Measurements from ENCODE around the gene TMTC2. TPM values are rescaled to one million over a fixed set of nuclear protein-coding genes. Genes with fewer than 3 reads are reported as not detected.
"Not testable (repeated sequence)": the region's sequence is repeated elsewhere in the genome, so short reads cannot be mapped to it uniquely, and the experiment has no call there.

TMTC2 gene
- total RNA-seq, 2 experiments from 2014 or later = 2.5 to 3.1 TPM

- ChIA-PET CTCF (interaction anchor here (1.4 kb wide), 1 partner anchor 74 kb away, joined by 3 read pairs; no protein-coding TSS in a partner anchor), POLR2A (no interaction called here)
- H3K4me1 Mint-ChIP-seq (ENCODE audit: low read depth) = no peaks in the 10 kb centered on the region
Measured at GRCh38 chr12:82758749-82759330, 72.1 kb downstream of the TMTC2 start.

GRCh38 chr12:82760423-82760822 lies 73.7 kb downstream of the TMTC2 start:
- Mint-ChIP-seq H3K4me1 (ENCODE audit: low read depth) (no peaks in the 10 kb centered on the region), H3K36me3 (ENCODE audit: low read depth) (no peaks in the 10 kb centered on the region), H3K4me3 (no peak overlapping the region), H3K27me3 (no peaks in the 10 kb centered on the region), H3K9me3 (no peaks in the 10 kb centered on the region), H3K27ac (no peak overlapping the region)
- intact Hi-C loops (cut with micrococcal nuclease) = no loop called here
- ATAC-seq (no peak), DNase-seq (no peak)
- POLR2A ChIA-PET = no interaction called here
- no peak for TF ChIP-seq CTCF (IDR thresholded peaks at IDR 0.05)
- CTCF ChIA-PET = no interaction called here

More at GRCh38 chr12:82758749-82759330, 72.1 kb downstream of the TMTC2 start:
- intact Hi-C loops (cut with micrococcal nuclease) = no loop called here
- Mint-ChIP-seq H3K27me3 (no peaks in the 10 kb centered on the region), H3K27ac (no peak overlapping the region), H3K36me3 (ENCODE audit: low read depth) (no peaks in the 10 kb centered on the region), H3K4me3 (no peak overlapping the region), H3K9me3 (no peaks in the 10 kb centered on the region)
- DNase-seq (no peak), ATAC-seq (no peak)
- no peak for TF ChIP-seq CTCF (IDR thresholded peaks at IDR 0.05)

- CTCF ChIA-PET; H3K27ac Mint-ChIP-seq; H3K4me1 Mint-ChIP-seq (ENCODE audit: low read depth): not testable (repeated sequence)
Measured at GRCh38 chr12:82765206-82765605, 78.5 kb downstream of the TMTC2 start.

GRCh38 chr12:82765971-82766705 lies 79.4 kb downstream of the TMTC2 start:
- intact Hi-C loops (cut with micrococcal nuclease) = no loop called here
- Mint-ChIP-seq H3K27me3 (no peaks in the 10 kb centered on the region), H3K4me1 (ENCODE audit: low read depth) (no peaks in the 10 kb centered on the region), H3K27ac (no peak overlapping the region), H3K9me3 (no peaks in the 10 kb centered on the region), H3K4me3 (no peak overlapping the region), H3K36me3 (ENCODE audit: low read depth) (no peaks in the 10 kb centered on the region)
- ChIA-PET POLR2A (no interaction called here), CTCF (no interaction called here)
- DNase-seq (no peak), ATAC-seq (no peak)
- TF ChIP-seq CTCF (IDR thresholded peaks at IDR 0.05) = no peak

More at GRCh38 chr12:82765206-82765605, 78.5 kb downstream of the TMTC2 start:
- H3K36me3 Mint-ChIP-seq (ENCODE audit: low read depth); DNase-seq; intact Hi-C loops (cut with micrococcal nuclease); POLR2A ChIA-PET; ATAC-seq; H3K27me3 Mint-ChIP-seq; H3K4me3 Mint-ChIP-seq; H3K9me3 Mint-ChIP-seq: not testable (repeated sequence)

- ChIA-PET CTCF (no interaction called here), POLR2A (no interaction called here)
- H3K9me3 Mint-ChIP-seq = no peaks in the 10 kb centered on the region
- H3K27me3 Mint-ChIP-seq = no peaks in the 10 kb centered on the region
- H3K4me3 Mint-ChIP-seq = no peak overlapping the region
- no peaks in the 10 kb centered on the region for H3K4me1 Mint-ChIP-seq (ENCODE audit: low read depth)
- no peak for ATAC-seq
- no peaks in the 10 kb centered on the region for H3K36me3 Mint-ChIP-seq (ENCODE audit: low read depth)
- no peak for DNase-seq
- no peak overlapping the region for H3K27ac Mint-ChIP-seq
- TF ChIP-seq CTCF (IDR thresholded peaks at IDR 0.05) = no peak
- intact Hi-C loops (cut with micrococcal nuclease) = no loop called here
Measured at GRCh38 chr12:82774666-82775065, 88.0 kb downstream of the TMTC2 start.

Measured in activated CD8-positive, alpha-beta T cell treated with anti-CD3 and anti-CD28 coated beads for 36 hours (primary cell).